Measurements from ENCODE around the gene WDR49. TPM values are rescaled to one million over a fixed set of nuclear protein-coding genes. Genes with fewer than 3 reads are reported as not detected.

The WDR49 gene
- total RNA-seq, 8 experiments from 2014 or later, result 0.46 to 60.4 (median 1.6) TPM; not detected in 2

DNA sequence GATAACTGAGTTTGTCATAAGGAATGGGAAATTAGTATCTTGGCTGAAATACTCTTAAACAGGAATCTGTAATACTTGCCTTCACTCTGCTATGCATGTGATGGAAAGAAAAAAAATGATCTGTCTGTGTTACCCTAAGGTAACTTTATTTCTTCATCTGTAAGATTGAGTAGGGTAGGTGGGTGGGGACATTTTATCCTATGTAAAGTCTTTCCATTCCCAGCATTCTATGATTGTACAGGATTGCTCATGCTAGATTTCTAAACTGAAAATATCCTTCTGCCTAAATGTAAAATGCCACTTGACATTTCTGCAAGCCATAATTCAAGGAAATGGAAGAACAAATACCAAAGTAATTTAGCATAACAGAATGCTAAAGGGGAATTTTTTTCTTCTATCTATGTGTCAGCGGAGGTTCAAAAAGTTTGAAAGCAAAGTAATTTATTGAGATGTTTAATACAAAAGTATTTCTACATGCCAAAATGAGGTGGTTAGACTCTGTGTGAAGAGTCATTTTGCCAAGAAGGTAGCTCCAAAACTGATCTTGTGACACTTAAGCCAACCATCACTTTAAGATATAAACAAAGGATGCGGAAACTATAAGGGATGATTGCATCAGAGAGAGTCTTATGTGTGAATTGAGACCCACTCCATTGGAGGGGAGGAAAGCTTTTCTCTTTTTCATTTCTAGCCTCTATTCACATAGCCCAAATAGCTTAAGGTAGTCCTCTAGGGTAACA lies 133.3 kb downstream of the WDR49 start:
- 0 to 100% (median 98%) methylated on average over 1 to 2 of the region's 2 CpGs; no CpG with 5 or more reads in 2 of the 10 experiments for WGBS, 10 experiments
- H3K4me1 ChIP-seq (replicated peaks in 1 of 2), result no peaks in the 10 kb centered on the region
- no peak overlapping the region for H3K4me3 ChIP-seq
- H3K27ac ChIP-seq, result no peak overlapping the region
- in situ Hi-C loops (cut with MboI; ENCODE audit: low pct_unique_long_range_greater_than_20kb in 2 of 9, low sequenced_read_pairs in 9 of 9, unreplicated experiment in 9 of 9), result no loop called here
- no peak for ATAC-seq (replicated peaks in 6 of 8)

DNA sequence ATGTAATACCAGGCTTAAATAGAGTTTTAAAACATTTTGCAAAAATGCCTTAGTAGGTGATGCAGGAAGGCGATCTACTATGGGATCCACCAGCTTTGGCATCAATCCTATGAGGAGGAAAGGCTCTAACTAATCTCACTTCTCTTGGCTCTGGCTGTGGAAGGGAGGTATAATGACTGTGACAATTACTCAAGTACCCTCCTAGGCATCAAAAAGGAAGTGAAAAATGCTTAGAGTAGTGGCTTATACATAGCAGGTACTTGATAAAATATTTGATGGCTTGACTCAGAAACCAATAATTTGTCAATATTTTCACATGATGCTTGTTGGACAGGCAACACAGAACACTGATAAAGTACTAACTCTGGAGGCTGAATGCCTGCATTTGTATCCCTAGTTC lies 145.8 kb downstream of the WDR49 start:
- Histone ChIP-seq H3K27ac (no peak overlapping the region), H3K4me3 (no peak overlapping the region), H3K4me1 (replicated peaks in 1 of 2) (no peaks in the 10 kb centered on the region)
- WGBS, 10 experiments, result 0 to 100% (median 88%) methylated on average over 1 of the region's 1 CpG; no CpG with 5 or more reads in 3 of the 10 experiments
- ATAC-seq (replicated peaks in 6 of 8), result no peak
- in situ Hi-C loops (cut with MboI; ENCODE audit: low pct_unique_long_range_greater_than_20kb in 2 of 9, low sequenced_read_pairs in 9 of 9, unreplicated experiment in 9 of 9), result no loop called here

DNA sequence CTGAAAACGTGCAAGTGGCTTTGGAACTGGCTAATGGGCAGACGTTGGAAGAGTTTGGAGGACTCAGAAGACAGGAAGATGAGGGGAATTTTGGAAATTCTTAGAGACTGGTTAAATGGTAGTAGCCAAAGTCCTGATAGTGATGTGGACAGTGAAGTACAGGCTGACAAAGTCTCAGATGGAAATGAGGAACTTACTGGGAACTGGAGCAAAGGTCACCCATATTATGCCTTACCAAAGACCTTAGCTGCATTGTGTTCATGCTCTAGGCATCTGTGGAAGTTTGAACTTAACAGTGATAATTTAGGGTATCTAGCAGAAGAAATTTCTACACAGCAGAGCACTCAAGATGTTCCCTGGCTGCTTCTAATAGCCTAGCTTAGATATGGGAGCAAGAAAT lies 151.3 kb downstream of the WDR49 start:
- ATAC-seq (replicated peaks in 6 of 8), result no peak
- H3K4me1 ChIP-seq (replicated peaks in 1 of 2), result no peaks in the 10 kb centered on the region
- no peak overlapping the region for H3K27ac ChIP-seq
- H3K4me3 ChIP-seq, result no peak overlapping the region
- in situ Hi-C loops (cut with MboI; ENCODE audit: low pct_unique_long_range_greater_than_20kb in 2 of 9, low sequenced_read_pairs in 9 of 9, unreplicated experiment in 9 of 9), result no loop called here
- WGBS, 10 experiments, result 0 to 100% (median 0%) methylated on average over 1 to 2 of the region's 2 CpGs; no CpG with 5 or more reads in 5 of the 10 experiments

DNA sequence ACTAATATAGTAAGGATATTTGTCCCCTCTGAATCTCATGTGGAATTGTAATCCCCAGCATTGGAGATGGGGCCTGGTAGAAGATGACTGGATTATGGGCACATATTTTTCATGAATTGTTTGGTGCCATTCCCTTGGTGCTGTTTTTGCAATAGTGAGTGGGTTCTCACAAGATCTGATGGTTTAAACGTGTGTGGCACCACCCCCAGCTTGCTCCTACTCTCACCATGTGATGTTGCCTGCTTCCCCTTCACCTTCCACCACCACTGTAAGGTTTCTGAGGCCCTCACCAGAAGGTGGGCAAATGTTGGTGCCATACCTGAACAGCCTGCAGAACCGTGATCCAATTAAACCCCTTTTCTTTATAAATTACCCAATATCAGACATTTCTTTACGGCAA lies 151.8 kb downstream of the WDR49 start:
- WGBS, 10 experiments, result 10 to 100% (median 73%) methylated on average over 2 of the region's 3 CpGs; no CpG with 5 or more reads in 7 of the 10 experiments
- ATAC-seq (replicated peaks in 6 of 8), result no peak
- H3K4me1 ChIP-seq (replicated peaks in 1 of 2), result no peaks in the 10 kb centered on the region
- in situ Hi-C loops (cut with MboI; ENCODE audit: low pct_unique_long_range_greater_than_20kb in 2 of 9, low sequenced_read_pairs in 9 of 9, unreplicated experiment in 9 of 9), result no loop called here
- no peak overlapping the region for H3K4me3 ChIP-seq
- H3K27ac ChIP-seq, result no peak overlapping the region

DNA sequence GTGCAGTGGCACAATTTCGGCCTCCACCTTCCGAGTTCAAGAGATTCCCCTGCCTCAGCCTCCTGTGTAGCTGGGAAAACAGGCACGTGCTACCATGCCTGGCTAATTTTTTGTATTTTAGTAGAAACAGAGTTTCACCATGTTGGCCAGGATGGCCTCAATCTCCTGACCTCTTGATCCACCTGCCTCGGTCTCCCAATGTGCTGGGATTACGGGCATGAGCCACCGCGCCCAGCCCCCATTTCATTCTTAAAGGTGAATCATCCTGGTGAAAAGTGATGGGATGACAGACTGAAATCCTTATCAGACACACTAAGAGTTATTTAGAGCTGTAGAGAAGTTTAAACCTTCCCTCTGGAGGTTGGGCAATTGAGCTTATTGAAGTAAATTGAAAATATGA lies 155.8 kb downstream of the WDR49 start:
- in situ Hi-C loops (cut with MboI; ENCODE audit: low pct_unique_long_range_greater_than_20kb in 2 of 9, low sequenced_read_pairs in 9 of 9, unreplicated experiment in 9 of 9), result no loop called here
- no peak for ATAC-seq (replicated peaks in 6 of 8)
- WGBS, 10 experiments, result 20 to 100% (median 80%) methylated on average over 1 to 7 of the region's 7 CpGs; no CpG with 5 or more reads in 1 of the 10 experiments
- Histone ChIP-seq H3K27ac (no peak overlapping the region), H3K4me1 (replicated peaks in 1 of 2) (no peaks in the 10 kb centered on the region), H3K4me3 (no peak overlapping the region)

DNA sequence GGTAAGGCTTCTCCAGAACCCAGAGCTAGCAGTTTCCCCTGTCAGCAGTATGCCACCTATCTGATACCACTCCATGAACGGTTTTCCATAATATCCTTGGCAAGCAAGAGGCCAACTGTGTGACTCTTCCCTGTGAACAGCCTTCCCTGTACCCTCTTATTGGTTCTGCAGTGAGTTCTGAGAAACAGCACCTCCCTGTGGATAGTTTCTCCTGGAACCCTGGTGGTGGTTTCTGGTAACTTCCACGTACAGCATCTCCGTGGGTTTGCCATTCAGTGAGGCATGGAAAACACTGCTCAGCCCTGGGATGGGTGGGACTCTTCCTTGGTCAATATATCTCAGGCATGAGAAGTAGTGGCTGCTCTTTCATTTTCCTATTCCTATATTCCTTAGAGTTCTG lies 160.5 kb downstream of the WDR49 start:
- in situ Hi-C loops (cut with MboI; ENCODE audit: low pct_unique_long_range_greater_than_20kb in 2 of 9, low sequenced_read_pairs in 9 of 9, unreplicated experiment in 9 of 9), result no loop called here
- ATAC-seq (replicated peaks in 6 of 8), result peak in 3 of 8 experiments; percentile 54 to 86 (median 78)

DNA sequence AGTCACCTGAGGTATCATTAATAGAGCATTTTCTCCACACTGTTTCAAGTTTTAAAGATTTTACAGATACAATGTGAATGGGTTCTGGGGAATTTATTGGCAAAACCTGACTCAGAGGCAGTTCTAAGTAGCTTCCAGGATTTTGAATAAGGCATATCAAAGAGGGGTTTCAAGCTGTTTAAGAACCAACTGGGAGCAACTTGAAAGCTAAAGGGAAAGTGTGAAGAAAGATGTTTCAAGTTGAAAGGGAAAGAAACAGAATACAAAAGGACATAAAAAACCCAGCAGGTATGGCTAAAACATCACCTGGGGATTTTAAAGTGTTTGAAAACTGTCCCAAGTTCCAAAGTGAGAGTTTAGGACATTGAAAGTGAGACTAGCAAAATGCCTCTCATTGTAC lies 162.1 kb downstream of the WDR49 start:
- in situ Hi-C loops (cut with MboI; ENCODE audit: low pct_unique_long_range_greater_than_20kb in 2 of 9, low sequenced_read_pairs in 9 of 9, unreplicated experiment in 9 of 9), result no loop called here
- ATAC-seq (replicated peaks in 6 of 8), result no peak
- Histone ChIP-seq H3K4me1 (replicated peaks in 1 of 2) (no peaks in the 10 kb centered on the region), H3K27ac (no peak overlapping the region), H3K4me3 (no peak overlapping the region)

More for the DNA sequence above, 160.5 kb downstream of the WDR49 start:
- H3K27ac ChIP-seq, result no peak overlapping the region
- no peak overlapping the region for H3K4me3 ChIP-seq
- H3K4me1 ChIP-seq (replicated peaks in 1 of 2), result no peaks in the 10 kb centered on the region
- 0 to 100% (median 71%) methylated on average over 1 to 3 of the region's 3 CpGs; no CpG with 5 or more reads in 4 of the 10 experiments for WGBS, 10 experiments

DNA sequence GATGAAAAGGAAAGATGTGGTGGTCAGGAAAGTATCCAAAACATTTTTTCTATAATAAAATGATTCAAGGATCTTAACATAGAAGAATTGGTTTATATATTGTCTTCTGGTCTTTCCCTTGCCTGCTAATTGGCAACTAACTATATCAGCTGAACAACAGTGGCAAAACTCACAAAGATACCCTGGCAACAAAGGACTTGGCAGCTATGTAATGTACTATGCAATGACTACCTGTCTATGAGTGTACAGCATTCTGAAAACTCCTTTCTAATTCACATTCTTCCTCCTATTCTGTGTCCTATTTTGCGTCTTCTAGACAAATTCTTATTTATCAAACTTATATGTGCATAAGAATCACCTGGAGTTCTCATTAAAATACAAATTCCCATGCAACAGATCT lies 164.2 kb downstream of the WDR49 start:
- Histone ChIP-seq H3K27ac (no peak overlapping the region), H3K4me1 (replicated peaks in 1 of 2) (no peaks in the 10 kb centered on the region), H3K4me3 (no peak overlapping the region)
- in situ Hi-C loops (cut with MboI; ENCODE audit: low pct_unique_long_range_greater_than_20kb in 2 of 9, low sequenced_read_pairs in 9 of 9, unreplicated experiment in 9 of 9), result no loop called here
- 0 to 100% (median 75%) methylated on average over 1 of the region's 1 CpG; no CpG with 5 or more reads in 4 of the 10 experiments for WGBS, 10 experiments
- ATAC-seq (replicated peaks in 6 of 8), result no peak

DNA sequence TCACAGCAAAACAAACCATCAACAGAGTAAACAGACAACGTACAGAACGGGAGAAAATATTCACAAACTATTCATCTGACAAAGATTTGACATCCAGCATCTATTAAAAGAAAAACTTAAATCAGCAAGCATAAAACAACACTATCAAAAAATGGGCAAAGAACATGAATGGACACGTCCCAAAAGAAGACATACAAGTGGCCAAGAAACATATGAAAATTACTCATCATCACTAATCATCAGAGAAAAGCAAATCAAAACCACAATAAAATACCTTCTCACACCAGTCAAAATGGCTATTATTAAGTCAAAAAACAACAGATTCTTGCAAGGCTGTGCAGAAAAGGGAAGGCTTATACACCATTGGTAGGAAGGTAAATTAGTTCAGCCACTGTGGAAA lies 166.2 kb downstream of the WDR49 start:
- no peak for ATAC-seq (replicated peaks in 6 of 8)
- Histone ChIP-seq H3K27ac (no peak overlapping the region), H3K4me3 (no peak overlapping the region), H3K4me1 (replicated peaks in 1 of 2) (no peaks in the 10 kb centered on the region)
- in situ Hi-C loops (cut with MboI; ENCODE audit: low pct_unique_long_range_greater_than_20kb in 2 of 9, low sequenced_read_pairs in 9 of 9, unreplicated experiment in 9 of 9), result no loop called here
- 0 to 84% (median 72%) methylated on average over 1 to 3 of the region's 3 CpGs; no CpG with 5 or more reads in 1 of the 10 experiments for WGBS, 10 experiments

DNA sequence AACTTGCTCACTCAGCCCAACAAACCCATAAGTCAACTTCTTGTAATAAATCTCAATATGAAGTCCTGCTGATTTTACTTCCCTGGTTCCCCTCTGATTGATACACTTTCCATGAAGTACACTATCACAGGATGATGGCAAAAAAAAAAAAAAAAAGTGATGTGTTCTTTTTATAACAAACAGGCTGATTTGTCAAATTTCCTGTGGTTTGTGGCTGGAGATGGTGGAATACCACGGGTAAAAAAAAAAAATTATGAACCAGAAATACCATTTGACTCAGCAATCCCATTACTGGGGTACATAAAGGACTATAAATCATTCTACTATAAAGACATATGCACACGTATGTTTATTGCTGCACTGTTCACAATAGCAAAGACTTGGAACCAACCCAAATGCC lies 169.2 kb downstream of the WDR49 start:
- no peaks in the 10 kb centered on the region for H3K4me1 ChIP-seq (replicated peaks in 1 of 2)
- 0 to 83% (median 15%) methylated on average over 1 to 2 of the region's 2 CpGs; no CpG with 5 or more reads in 2 of the 10 experiments for WGBS, 10 experiments
- no peak for ATAC-seq (replicated peaks in 6 of 8)
- in situ Hi-C loops (cut with MboI; ENCODE audit: low pct_unique_long_range_greater_than_20kb in 2 of 9, low sequenced_read_pairs in 9 of 9, unreplicated experiment in 9 of 9), result no loop called here
- H3K4me3 ChIP-seq, result no peak overlapping the region
- no peak overlapping the region for H3K27ac ChIP-seq

DNA sequence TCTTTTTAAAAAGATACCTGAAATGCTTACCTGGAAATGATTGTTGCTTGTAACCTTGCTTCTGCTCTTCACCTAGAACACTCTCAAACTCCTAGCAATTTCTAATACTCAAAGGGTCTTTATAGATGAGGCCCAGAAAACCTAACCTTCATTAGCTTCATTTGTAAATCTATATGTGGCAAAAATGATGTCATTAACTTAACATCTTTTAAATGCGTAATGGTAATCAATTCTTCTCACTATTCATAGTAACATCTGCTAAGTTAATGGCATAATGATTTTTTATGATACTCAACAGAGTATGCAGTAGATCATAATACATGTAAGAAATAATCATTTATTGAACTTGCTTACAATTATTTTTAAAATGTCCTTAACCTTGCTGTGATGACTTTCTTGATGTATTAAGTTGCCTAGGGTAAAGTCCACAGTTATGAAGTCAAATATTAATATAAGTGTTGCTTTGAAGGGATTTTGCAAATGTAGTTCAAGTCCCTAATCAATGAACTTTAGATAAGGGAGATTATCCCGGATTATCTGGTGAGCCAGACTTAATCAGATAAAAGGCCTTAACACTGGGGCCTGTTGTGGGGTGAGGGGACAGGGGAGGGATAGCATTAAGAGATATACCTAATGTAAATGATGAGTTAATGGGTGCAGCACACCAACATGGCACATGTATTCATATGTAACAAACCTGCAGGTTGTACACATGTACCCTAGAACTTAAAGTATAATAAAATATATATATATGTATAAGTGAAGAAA lies 169.8 kb downstream of the WDR49 start:
- in situ Hi-C loops (cut with MboI; ENCODE audit: low pct_unique_long_range_greater_than_20kb in 2 of 9, low sequenced_read_pairs in 9 of 9, unreplicated experiment in 9 of 9), result no loop called here
- no peak for ATAC-seq (replicated peaks in 6 of 8)
- WGBS, 10 experiments, result 0 to 93% (median 71%) methylated on average over 1 to 2 of the region's 2 CpGs; no CpG with 5 or more reads in 3 of the 10 experiments
- no peaks in the 10 kb centered on the region for H3K4me1 ChIP-seq (replicated peaks in 1 of 2)
- no peak overlapping the region for H3K27ac ChIP-seq
- H3K4me3 ChIP-seq, result no peak overlapping the region

DNA sequence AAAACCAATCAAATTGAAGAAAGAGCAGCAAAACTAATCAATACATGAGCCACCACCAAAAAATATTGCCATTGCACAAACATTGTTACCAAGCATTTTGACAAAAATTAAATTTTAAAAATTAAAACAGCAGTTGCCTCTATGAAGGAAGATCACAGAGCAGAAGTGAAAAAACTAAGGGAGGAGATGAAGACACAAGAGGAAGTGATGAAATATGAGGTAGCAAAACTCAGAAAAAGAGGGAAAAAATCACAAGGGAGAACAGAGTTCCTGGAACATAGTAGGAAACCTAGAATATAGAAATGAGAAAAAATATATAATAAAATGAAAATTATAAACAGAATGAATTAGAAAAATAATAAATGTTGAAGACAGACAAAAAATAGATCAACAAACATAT lies 172.6 kb downstream of the WDR49 start:
- Histone ChIP-seq H3K27ac (no peak overlapping the region), H3K4me3 (no peak overlapping the region), H3K4me1 (replicated peaks in 1 of 2) (no peaks in the 10 kb centered on the region)
- in situ Hi-C loops (cut with MboI; ENCODE audit: low pct_unique_long_range_greater_than_20kb in 2 of 9, low sequenced_read_pairs in 9 of 9, unreplicated experiment in 9 of 9), result no loop called here
- no peak for ATAC-seq (replicated peaks in 6 of 8)

DNA sequence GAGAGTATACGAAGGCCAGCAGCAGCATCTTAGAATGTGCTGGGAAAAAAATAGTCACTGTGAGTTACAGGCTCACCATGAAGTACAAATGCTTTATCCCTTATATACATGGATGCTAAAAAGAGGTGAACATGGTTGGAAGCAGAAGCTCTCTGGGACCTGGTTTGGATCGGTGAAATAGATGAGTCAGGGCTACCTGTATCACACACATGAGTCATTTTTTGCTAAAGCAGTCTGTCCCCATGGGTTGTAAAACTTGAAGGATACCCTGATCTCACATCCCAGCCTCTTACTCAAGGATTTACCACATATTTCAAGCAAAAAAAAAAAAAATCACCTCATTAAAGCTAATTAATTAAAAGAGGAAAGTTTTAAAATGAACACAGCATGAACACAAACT lies 173.0 kb downstream of the WDR49 start:
- H3K27ac ChIP-seq, result no peak overlapping the region
- peaks cover 0 to 4% of the 10 kb centered on the region in 2 donors for H3K4me1 ChIP-seq (replicated peaks in 1 of 2)
- no peak for ATAC-seq (replicated peaks in 6 of 8)
- H3K4me3 ChIP-seq, result no peak overlapping the region
- in situ Hi-C loops (cut with MboI; ENCODE audit: low pct_unique_long_range_greater_than_20kb in 2 of 9, low sequenced_read_pairs in 9 of 9, unreplicated experiment in 9 of 9), result no loop called here
- WGBS, 10 experiments, result 29 to 100% (median 85%) methylated on average over 1 to 2 of the region's 2 CpGs; no CpG with 5 or more reads in 1 of the 10 experiments
